GM21786 (cell line): ENCODE results near the gene BIRC6.
"Not testable (repeated sequence)": the region's sequence is repeated elsewhere in the genome, so short reads cannot be mapped to it uniquely, and the experiment has no call there.

ENCODE experiments used
- ATAC-seq: cut with Tn5 transposase; IDR thresholded peaks from one replicate; pipeline ENCODE4 v1.9.1; 2021; ENCODE audit not compliant: unreplicated experiment

BIRC6 gene

DNA sequence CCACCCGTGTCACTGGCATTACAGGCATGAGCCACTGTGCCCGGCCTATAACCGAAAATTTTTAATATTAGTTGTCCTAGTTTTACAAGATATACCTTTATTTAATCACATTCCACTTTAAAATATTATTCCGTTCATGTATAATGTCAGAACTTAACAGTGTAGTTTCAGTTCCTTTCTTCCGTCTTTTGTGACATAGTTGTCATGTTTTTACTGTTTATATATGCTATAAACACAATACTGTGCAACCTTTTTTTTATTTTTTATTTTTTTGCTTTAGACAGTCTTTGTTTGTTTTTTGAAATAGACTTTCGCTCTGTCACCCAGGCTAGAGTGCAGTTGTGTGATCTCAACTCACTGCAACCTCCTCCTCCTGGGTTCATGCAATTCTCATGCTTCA, 141.5 kb downstream of the BIRC6 start:
- ATAC-seq: no peak

DNA sequence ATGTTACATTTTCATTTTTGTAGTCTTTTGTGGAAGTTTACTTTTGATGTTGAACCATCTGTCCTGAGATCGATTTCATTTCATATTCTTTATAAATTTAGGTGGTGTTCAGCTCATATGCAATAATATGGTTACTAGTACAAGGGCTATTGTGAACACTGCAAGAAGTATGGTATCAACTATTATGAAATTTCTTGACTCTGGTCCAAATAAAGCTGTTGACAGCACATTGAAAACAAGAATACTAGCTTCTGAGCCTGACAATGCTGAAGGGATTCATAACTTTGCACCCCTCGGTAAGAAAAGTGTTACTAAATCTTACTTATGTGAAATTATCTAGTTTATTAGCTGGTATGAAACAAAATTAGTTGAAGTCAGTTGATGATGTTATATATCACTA, 146.1 kb downstream of the BIRC6 start:
- no peak for ATAC-seq

DNA sequence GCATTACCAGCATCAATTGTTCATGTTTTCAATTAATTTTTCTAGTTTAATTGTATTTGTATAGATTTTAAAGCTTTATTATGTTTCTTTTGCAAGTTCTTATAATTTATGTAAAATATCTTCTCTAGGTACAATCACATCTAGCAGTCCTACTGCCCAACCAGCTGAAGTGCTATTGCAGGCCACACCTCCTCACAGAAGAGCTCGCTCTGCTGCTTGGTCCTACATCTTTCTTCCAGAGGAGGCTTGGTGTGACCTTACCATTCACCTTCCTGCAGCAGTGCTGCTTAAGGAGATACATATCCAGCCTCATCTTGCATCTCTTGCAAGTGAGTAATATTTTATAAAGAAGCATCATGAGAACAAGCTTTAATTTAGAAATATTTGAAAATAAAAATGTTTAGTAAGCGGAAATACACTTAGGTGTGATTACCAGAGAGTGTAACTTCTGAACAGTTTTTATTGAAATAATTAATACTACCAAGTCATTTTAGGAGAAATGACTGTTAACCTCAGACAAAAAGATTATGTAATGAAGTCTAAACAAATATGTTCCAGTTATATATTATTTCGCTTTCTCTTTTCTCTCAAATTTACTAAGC, 148.2 kb downstream of the BIRC6 start:
- ATAC-seq: no peak

DNA sequence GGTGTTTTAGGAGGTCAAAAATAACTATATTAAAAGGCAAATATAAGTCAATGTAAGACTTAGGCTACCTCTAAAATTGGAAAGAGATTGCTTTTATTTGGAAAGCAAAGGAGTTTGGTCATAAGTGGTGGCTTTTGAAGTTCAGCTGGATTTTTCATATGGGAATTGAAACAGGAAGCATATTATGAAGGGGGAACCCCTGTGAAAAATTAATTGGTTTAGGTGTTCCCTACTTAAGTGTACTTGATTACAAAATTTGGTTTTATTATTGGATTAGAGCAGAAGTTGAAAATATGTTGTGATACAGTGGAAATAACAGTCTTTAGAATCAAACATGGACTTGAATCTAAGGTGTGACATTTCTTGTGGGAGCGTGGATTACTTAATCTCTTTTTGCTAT, 149.6 kb downstream of the BIRC6 start:
- ATAC-seq: no peak

DNA sequence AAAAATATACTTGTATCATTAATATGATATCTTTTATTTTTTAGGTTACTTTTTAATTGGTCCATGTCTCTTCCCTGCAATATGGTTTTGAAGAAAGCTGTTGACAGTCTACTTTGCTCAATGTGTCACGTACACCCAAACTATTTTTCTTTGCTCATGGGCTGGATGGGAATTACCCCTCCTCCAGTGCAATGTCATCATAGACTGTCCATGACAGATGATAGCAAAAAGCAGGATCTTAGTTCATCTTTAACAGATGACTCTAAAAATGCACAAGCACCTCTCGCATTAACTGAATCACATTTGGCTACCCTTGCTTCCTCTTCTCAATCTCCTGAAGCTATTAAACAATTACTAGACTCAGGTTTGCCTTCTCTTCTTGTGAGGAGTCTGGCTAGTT, 158.1 kb downstream of the BIRC6 start:
- ATAC-seq: no peak

DNA sequence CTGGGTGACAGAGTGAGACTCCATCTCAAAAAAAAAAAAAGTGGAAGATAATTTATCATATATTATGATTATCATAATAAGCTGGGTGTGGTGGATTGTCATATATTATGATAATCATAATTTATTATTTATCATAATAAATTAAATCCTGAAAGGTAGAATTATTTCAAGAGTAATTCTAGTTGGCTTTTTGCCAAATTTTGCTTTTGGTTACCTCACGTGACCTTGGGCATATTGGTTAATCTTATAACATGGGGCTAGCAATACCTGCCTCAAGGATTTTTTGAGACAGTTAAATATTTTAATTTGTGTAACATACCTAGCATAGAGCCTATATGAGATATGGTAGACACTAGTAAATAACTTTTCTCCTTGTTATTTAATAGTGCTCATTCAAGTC, 159.7 kb downstream of the BIRC6 start:
- no peak for ATAC-seq

DNA sequence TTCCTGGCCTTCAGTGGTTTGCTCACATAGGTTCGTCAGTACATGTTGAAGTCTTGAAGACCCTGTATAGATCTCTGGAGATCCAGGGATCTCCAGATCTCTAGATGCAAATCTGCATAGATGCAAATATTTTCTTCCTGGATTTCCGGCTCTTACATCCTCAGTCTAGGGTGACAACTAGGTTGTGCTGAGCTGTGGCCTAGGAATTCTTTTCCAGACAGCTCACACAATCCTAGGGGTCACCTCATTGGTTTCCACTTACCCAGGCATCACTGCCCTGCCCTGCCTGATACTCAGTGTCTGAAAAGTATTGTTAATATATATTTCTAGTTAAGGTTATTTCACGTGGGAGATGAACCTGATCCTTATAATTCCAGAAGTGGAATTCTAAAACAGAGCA, 165.9 kb downstream of the BIRC6 start:
- no peak for ATAC-seq

DNA sequence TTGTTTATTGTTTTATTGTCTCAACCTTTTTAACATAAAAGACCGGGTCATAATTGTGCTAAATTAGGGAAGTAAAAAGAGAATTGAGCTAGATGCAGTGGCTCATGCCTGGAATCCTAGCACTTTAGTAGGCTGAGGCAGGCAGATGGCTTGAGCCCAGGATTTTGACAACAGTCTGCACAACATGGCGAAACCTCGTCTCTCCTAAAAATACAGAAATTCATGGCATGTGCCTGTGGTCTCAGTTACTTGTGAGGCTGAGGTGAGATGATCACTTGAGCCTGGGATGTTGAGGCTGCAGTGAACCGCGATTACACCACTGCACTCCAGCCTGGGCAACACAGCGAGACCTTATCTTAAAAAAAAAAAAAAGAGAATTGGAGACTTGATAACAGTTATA, 166.9 kb downstream of the BIRC6 start:
- ATAC-seq: no peak

DNA sequence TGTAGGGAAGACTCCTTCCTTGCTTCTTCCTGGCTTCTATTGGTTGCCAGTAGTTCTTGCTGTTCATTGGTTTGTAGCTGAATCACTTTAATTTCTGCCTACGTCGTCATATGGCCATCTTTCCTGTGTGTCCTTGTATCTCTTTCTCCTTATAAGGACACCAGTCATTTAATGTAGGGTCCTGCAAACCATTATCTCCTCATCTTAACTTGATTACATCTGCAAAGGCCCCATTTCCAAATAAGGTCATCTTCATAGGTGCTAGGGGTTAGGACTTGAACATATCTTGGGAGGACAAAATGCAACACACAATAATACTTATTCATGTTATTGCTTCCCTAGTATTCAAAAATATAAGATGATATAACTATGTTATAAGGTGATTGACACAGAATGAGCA, 175.5 kb downstream of the BIRC6 start:
- no peak for ATAC-seq

DNA sequence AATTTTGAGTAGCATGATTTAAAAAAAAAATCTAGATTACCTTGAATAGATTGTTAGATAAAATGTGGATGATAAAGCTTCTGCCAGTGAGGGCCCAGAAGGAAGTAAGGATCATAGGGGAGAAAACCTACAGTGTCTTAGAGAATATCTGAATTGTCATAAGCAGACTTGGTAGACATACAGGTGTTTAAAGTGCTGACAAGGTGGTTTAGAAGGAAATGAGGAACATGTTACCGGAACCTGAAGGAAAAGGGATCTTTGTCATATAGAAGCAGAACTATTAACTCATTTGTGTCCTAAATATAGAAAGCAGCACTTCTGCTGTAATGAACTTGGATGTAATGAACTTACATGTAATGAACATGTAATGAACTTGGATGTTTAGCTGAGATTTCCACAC, 176.1 kb downstream of the BIRC6 start:
- ATAC-seq: no peak

DNA sequence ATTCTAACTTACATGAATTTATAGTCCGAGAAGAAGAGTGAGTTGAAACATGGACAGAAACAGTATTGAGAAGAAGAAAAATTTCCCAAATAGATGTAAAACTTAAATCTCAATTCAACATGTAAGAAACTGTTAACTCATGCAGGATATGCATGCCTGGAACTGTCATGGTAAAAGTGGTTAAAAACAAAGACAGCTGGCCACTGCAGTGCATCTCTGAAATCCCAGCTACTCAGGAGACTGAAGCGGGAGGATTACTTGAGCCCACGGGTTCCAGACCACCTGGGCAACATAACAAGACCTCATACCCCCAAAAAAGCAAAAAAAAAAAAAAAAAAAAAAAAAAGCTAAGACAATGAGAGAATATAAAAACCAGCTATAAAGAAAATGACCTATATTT, 178.0 kb downstream of the BIRC6 start:
- ATAC-seq: no peak

DNA sequence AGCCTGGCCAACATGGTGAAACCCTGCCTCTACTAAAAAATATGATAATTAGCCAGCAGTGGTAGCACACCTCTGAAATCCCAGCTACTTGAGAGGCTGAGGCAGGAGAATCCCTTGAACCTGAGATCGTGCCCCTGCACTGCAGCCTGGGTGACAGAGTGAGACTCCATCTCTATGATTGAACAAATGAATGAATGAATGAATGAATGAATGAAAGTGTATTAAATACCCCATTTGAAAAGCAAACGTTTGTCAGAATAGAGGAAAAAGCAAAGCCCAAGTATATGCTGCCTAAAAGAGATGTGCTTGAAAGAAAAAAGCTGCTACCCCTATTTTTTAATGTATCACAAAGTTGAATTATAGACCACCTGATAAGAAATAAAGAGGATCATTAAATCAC, 181.9 kb downstream of the BIRC6 start:
- ATAC-seq: no peak

DNA sequence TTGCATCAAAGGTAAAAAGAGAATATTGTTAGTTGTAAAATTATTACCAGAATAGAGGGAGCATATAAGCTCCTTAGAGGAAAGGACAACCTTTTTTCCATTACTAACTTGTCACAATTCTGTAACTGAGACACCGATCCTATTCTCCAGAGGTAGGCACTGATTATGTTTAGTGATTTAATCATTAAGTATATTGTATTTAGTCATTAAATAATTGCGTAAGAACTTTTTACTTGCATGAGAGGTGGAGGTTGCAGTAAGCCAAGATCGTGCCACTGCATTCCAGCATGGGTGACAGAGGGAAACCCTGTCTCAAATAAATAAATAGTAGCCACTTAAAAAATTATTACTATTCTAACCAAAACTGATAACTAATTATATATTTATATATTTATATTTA, 195.7 kb downstream of the BIRC6 start:
- not testable (repeated sequence) for ATAC-seq

DNA sequence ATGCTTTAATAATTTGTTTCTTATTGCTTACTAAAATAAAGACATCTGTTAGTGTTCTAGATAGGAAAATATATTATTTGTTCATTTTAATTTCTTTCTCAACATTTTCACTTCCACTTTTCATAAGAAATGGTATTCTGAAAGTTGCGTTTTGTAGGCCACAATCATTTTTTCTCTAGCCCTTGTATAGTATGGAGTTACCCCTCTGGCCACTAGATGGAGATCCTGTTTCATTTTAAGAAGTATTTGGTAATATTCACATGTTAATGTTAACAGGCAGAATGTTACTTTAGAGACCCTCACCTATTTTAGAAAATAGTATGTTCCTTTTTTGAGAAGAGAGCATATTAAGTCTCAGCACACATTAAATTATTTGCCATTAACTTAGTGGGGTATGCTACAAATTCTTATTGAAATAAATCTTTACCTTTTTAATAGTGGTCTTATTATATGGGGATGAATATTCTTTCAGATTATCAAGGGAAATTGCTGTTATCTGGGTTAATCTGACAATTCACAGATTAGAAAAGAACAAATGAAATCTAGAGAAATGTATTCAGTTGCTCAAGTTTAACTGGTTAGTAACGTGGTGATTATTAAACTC, 197.1 kb downstream of the BIRC6 start:
- ATAC-seq: peak; percentile 90

DNA sequence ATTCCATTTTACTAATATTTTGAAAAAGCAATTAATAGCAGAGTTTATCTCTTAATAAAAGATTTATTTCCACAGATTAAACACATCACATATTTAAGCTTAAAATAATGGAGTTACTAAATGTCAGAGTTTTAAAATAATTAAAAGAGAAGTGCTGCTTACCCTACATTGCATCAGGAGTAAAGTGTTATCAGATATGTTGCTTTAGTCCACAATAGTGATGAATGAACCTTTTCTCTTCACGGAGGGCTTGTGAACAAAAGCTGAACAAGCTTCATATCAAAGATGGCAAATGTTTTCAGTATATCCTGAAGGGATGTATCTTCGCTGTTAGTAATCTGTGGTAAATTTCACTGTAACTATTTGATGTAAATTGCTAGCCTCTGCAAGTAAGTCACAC, 201.7 kb downstream of the BIRC6 start:
- ATAC-seq: no peak

DNA sequence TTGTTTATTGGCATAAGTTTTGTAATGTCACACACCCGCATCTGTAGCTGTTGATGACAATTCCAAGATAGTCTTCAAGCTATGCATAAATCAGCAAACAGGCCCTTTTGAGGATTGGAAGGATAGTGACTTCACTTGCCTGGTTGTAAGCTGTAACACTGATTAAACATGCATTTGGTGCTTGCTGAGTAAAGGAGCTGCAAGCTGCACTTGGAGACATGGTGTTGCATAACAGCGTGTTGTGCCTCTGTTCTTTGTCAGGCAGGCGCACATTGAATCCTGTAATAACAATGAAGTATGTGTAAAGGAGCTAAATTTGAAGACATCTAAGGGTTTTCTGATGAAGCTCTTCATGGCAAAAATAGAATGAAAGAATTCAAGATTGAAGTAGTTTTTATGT, 202.3 kb downstream of the BIRC6 start:
- no peak for ATAC-seq

DNA sequence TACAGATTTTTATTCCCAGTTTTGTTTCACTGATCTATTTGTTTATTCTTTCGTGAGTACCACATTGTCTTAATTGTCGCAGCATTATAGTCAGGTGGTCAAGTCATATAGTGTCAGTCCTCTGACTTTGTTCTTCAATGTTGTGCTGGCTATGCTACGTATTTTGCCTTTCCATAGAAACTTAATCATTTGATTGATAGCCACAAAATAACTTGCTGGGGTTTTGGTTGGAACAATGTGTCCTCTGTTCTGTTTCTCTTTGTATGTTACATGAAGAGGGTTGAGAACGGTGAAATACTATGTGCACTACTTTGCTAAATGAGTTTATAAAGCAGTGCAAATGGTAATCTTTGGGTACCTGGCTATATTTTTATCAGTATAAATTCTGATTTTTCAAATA, 206.1 kb downstream of the BIRC6 start:
- ATAC-seq: no peak

DNA sequence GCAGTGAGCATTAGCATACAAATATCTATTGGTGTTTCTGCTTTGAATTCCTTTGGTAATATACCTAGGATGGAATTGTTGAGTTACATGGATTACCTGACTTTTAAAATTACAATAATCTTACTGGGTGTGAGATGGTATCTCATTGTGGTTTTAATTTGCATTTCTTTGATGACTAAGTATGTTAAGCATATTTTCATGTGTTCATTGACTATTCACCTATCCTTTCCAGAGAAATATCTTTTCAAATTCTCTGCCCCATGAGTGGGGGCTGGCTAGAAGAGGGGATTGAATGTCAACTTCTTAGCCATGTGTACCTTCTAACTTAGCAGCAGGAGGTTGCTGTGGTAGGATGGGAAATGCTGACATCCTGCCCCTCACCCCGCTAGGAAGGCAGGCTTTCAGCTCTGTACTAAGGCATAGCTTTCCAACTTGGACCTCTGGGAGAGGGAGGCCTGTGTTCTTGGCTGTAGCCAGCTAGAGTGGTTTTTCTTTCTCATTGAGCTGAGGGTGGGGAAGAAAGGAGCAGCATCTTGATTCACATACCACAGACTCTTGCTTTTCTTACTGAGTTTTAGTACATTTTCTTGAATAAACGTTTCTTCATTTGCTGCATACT, 207.7 kb downstream of the BIRC6 start:
- ATAC-seq: no peak

DNA sequence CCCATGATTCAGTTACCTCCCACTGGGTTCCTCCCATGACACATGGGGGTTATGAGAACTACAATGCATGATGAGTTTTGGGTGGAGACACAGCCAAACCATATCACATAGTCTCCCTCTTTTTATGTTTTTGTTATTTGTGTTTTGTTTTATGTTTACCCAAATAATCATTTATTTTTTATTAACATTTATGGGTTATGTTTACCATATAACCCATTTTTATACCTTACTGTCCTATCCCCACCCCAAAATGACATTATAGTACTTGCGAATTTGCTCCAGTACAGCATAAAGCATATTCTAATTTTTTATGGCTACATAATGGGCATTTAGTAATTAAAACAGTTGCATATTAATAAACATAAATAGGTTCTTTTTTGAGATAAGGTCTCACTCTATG, 209.1 kb downstream of the BIRC6 start:
- no peak for ATAC-seq

DNA sequence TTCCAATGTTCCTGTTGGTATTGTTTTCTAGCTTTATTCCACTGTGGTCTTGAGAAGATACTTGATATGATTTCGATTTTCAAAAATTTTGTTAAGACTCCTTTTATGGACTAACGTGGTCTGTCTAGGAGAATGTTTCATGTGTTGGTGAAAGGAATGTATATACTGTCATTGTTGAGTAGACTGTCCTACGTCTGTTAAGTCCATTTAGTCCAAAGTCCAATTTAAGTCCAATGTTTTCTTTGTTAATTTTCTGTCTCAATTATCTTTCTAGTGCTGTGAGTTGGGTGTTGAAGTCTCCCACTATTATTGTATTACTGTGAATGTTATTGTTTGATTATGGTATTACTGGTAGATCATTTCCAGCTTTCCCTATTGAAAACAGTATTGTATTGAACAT, 215.2 kb downstream of the BIRC6 start:
- ATAC-seq: no peak

DNA sequence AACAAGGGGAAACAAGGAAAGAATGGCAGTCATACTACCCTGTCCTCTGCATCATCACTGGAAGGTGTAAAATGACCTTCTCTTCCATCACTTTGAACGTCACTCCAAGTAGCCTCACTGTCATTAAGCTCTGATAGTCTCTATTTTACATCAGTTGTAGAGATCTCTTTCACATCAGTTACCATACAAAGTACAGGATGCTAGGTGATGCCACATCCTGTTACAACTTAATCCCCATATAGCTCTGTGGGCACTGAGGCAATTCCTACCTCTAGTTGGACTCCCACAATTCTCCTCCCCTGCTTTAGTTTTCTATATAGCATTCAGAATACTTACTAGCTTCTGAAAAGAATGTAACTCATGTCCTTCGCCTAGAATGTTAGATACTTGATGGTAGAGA, 215.9 kb downstream of the BIRC6 start:
- no peak for ATAC-seq

DNA sequence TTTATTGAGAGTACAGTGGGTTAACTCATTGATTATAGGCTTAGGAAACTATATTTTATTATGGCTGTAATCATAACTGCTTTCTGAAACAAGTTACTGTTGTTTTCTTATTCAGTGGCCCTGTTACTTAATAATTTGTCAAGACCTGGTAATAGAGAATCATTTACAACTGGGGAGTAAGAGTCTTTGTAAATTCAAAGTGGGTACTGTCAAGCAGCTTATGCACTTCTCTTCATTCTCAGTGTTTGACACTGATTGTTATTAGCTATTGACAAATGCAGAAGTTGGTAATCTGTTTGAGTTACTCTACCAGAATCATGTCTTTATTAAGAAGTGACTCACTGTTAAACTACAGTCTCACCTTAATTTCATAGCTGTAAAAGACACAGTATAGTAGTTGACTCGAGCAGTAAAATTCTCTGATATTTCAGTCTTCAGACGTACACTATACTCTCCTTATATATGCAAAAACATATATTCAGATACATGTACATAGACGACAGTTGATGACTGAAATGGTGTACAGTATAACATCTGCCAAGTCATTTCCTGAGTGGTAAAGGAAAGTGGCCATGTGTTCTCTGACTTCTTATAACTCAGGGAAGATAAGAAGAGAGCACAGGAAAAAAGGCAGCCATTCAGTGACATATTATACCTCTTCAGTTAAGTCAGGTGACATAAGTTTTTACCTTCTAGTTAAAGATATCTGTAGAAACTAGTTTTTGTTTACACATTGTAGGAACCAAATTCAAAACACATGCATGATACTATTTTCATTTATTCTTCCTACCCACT, 235.0 kb downstream of the BIRC6 start:
- peak; percentile 77 for ATAC-seq
